Spleen (tissue), 11 donors: Measurements from ENCODE around the gene KCNH6. TPM values are rescaled to one million over a fixed set of nuclear protein-coding genes. Genes with fewer than 3 reads are reported as not detected.
A peak's percentile ranks its signal among the peaks of the same experiment; 100 is the strongest.

ENCODE experiments used
- DNase-seq: peaks from one replicate; pipeline ENCODE4 v3.0.0-alpha.2; 2020
- H3K27ac ChIP-seq, 8 donors: fragments of 200-600 bp; sonication (generic) in 7 of 8; 1 replicate in 4 of 8; 2 replicates in 4 of 8; pipeline versions ENCODE4 v1.5.0 to v1.8.0; 2016 to 2021; ENCODE audit warnings: inconsistent platforms in 4 of 8, mild to moderate bottlenecking in 4 of 8, moderate library complexity in 1 of 8
- H3K27me3 ChIP-seq, 7 donors: fragments of 200-600 bp; sonication (generic) in 6 of 7; replicated peaks in 1 of 7; 1 replicate in 4 of 7; 2 replicates in 3 of 7; pipeline versions ENCODE4 v1.5.0 to v1.8.0; 2016 to 2021; ENCODE audit warnings: inconsistent platforms in 3 of 7, mild to moderate bottlenecking in 1 of 7
- H3K36me3 ChIP-seq, 6 donors: fragments of 200-600 bp; sonication (generic) in 5 of 6; 1 replicate in 4 of 6; 2 replicates in 2 of 6; pipeline versions ENCODE4 v1.5.0 to v1.8.0; 2016 to 2021; ENCODE audit warnings: inconsistent platforms in 2 of 6
- H3K4me1 ChIP-seq, 6 donors: fragments of 200-600 bp; sonication (generic) in 5 of 6; 1 replicate in 3 of 6; 2 replicates in 3 of 6; pipeline versions ENCODE4 v1.5.0 to v1.8.0; 2016 to 2021; ENCODE audit warnings: inconsistent platforms in 3 of 6
- H3K4me3 ChIP-seq, 8 donors: fragments of 200-600 bp; sonication (generic) in 7 of 8; 1 replicate in 4 of 8; 2 replicates in 4 of 8; pipeline versions ENCODE4 v1.5.0 to v1.8.0; 2016 to 2021; ENCODE audit warnings: inconsistent platforms in 4 of 8, mild to moderate bottlenecking in 4 of 8, moderate library complexity in 2 of 8
- H3K9me3 ChIP-seq, 8 donors: fragments of 200-600 bp; sonication (generic) in 7 of 8; 1 replicate in 4 of 8; 2 replicates in 4 of 8; pipeline versions ENCODE4 v1.5.0 to v1.8.0; 2016 to 2021; ENCODE audit warnings: inconsistent platforms in 4 of 8
- POLR2A ChIP-seq, 3 donors: fragments of 450-650 bp; IDR thresholded peaks; one replicate each; pipeline ENCODE4 v1.5.1; 2017; ENCODE audit warnings: antibody characterized with exemption in 3 of 3, mild to moderate bottlenecking in 1 of 3
- POLR2AphosphoS5 ChIP-seq, 3 donors: sonication (generic); formaldehyde crosslinking; IDR thresholded peaks; one replicate each; pipeline ENCODE4 v1.5.1; 2017; ENCODE audit warnings: antibody characterized with exemption in 3 of 3
- WGBS, 5 donors: extraction: QIAGEN DNeasy Blood & Tissue Kit in 3 of 5; methylation state at CpG; one replicate each; pipeline versions ENCODE4 v1.1.5 to v1.1.7; 2013 to 2018; 5-methylcytosine and 5-hydroxymethylcytosine counted together
- intact Hi-C: fragments of 100-400 bp; cut with DNase I; formaldehyde crosslinking; loops from one replicate; pipeline ENCODE4 v1.15.0; 2023; ENCODE audit warnings: low total_unique reads
- polyA plus RNA-seq, 3 donors: library from polyadenylated mRNA; stranded (reverse); fragments of 200-250 nt; gene quantifications; one replicate each; pipeline ENCODE4 v1.2.1, GENCODE V29; 2013
- total RNA-seq, 7 donors: library from RNA; depleted of rRNA in 3 of 7; stranded (reverse); fragments of >200 nt in 3 of 7; fragmentation: NEBNext Ultra II Directional in 4 of 7; extraction: Animal tissue kit (Norgen Biotek cat#: 25700) in 4 of 7; gene quantifications; one replicate each; pipeline versions ENCODE4 v1.1.0 to v1.2.1, GENCODE V29; 2016 to 2021
- TF ChIP-seq, protein P1 (sequence below), 11 experiments: fragments of 200-600 bp in 7 of 11; fragments of 450-650 bp in 4 of 11; sonication (generic) in 4 of 11; IDR thresholded peaks in 8 of 11; conservative IDR thresholded peaks in 3 of 11; 1 replicate in 7 of 11; 2 replicates in 4 of 11; pipeline versions ENCODE4 v1.4.0 to v1.8.0; 2016 to 2021; ENCODE audit warnings: antibody characterized with exemption in 11 of 11, inconsistent platforms in 4 of 11, mild to moderate bottlenecking in 1 of 11
- donor health status: healthy with polysubstance abuse.
- donor health status: DM: no; HTN: no; CAD: no; lungs with moderate emphysema.
- donor health status: DM: no; HTN: no; CAD: no.
- donor health status: Bipolar disorder and iron deficiency.
- donor health status: healthy.
- donor health status: DM: no; HTN: no; CAD: no.
- donor health status: DM: yes; HTN: yes; CAD: no.

The KCNH6 gene
- total and polyA plus RNA-seq, 10 donors: not detected

DNA sequence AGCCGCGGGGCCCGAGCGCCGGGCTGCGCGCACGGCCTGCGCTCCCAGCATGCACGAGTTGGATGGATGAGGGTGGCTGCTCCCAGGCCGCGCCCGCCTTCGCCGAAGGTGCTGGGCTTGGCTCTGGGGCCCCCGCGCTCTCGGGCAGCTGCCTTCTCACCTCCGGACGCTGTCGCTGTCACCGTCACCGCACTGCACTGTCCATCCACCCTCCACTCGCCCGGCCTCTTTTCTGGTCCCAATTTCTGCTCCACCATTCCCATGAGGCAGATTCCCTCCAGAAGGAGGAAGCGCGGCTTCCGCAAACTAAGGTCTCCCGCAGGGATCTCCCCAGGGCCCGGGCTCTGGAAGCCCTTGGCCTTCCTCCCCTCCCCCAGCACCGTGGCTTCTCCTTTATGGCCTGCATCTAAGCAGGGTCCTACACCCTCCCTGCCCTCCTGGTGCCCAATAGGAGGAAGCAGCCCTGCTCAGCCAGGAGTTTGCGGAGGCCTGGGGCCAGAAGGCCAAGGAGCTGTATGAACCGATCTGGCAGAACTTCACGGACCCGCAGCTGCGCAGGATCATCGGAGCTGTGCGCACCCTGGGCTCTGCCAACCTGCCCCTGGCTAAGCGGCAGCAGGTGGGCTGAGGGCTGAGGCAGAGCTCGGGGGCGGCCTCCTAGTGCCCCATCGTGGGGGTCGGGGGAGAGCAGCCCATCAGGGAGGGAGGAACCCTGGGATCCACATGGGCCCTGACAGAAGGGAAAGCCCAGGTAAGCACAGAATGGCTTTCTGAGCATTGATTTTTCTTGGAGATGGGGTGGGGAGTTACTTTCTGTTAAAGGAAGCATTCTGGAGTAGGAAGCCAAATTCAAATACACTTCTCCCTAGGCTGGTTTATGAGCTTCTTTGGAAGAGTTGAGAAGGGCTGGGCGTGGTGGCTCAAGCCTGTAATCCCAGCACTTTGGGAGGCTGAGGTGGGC, 45.4 kb upstream of the KCNH6 start:
- H3K4me3 ChIP-seq: peak overlapping the region; percentile 9 to 78 (median 56)
- H3K4me1 ChIP-seq: peaks cover 10 to 57% (median 37%) of the 10 kb centered on the region in 6 donors
- WGBS, 5 donors: 12 to 27% (median 15%) methylated on average over 21 to 44 of the region's 44 CpGs
- no peaks in the 10 kb centered on the region for H3K9me3 ChIP-seq
- H3K36me3 ChIP-seq: no peaks in the 10 kb centered on the region
- no peak for DNase-seq
- peaks cover 0 to 83% (median 29%) of the 10 kb centered on the region in 7 donors for H3K27me3 ChIP-seq
- H3K27ac ChIP-seq: peak overlapping the region in 1 of 8 donors; percentile 17
- intact Hi-C loops: loop anchor here (5.0 kb wide), 1 partner anchor 55 kb away; no protein-coding TSS in a partner anchor
- TF ChIP-seq POLR2A (IDR thresholded peaks at IDR 0.05) (no peak), POLR2AphosphoS5 (IDR thresholded peaks at IDR 0.05) (no peak)
- TF ChIP-seq, protein P1, sequence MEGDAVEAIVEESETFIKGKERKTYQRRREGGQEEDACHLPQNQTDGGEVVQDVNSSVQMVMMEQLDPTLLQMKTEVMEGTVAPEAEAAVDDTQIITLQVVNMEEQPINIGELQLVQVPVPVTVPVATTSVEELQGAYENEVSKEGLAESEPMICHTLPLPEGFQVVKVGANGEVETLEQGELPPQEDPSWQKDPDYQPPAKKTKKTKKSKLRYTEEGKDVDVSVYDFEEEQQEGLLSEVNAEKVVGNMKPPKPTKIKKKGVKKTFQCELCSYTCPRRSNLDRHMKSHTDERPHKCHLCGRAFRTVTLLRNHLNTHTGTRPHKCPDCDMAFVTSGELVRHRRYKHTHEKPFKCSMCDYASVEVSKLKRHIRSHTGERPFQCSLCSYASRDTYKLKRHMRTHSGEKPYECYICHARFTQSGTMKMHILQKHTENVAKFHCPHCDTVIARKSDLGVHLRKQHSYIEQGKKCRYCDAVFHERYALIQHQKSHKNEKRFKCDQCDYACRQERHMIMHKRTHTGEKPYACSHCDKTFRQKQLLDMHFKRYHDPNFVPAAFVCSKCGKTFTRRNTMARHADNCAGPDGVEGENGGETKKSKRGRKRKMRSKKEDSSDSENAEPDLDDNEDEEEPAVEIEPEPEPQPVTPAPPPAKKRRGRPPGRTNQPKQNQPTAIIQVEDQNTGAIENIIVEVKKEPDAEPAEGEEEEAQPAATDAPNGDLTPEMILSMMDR (IDR thresholded peaks at IDR 0.05 in 8 of 11, conservative IDR thresholded peaks at IDR 0.05 in 3 of 11): no peak

DNA sequence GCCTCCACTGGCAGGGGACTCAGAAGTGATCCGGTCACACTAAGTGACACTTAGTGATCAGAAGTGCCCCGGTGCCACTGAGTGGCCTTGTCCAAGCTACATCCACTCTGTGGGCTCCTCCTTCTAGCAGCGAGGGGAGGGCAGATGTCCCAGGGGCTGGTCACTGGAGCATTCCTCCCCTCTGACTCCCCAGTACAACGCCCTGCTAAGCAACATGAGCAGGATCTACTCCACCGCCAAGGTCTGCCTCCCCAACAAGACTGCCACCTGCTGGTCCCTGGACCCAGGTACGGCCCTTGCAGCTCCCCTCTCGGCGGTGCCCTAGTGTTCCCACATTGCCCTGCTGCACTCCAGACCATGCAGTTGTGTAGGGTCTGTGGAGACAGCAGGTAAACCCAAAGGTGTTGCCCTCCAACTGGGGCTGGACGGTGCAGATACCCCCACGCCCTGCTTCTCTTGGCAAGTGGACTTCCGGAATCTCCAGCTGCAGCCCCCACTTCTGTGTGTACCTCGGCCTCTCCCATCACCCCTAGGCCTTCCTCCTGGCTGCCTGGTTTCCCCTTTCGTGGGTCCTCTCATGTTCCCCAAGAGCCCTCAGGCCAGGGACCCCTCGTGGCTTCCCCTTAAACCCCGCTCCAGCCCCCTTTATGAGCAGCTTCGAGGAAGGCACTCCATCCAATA, 44.2 kb upstream of the KCNH6 start:
- Histone ChIP-seq H3K9me3 (no peaks in the 10 kb centered on the region), H3K36me3 (no peaks in the 10 kb centered on the region), H3K4me3 (no peak overlapping the region), H3K27me3 (peaks cover 0 to 85% (median 29%) of the 10 kb centered on the region in 7 donors), H3K4me1 (peaks cover 10 to 55% (median 37%) of the 10 kb centered on the region in 6 donors), H3K27ac (no peak overlapping the region)
- intact Hi-C loops: loop anchor here (5.0 kb wide), 1 partner anchor 57 kb away; no protein-coding TSS in a partner anchor
- peak; percentile 92 for DNase-seq
- peak in 1 of 3 donors; percentile 23 for TF ChIP-seq POLR2AphosphoS5 (IDR thresholded peaks at IDR 0.05)
- TF ChIP-seq, protein P1 (IDR thresholded peaks at IDR 0.05 in 8 of 11, conservative IDR thresholded peaks at IDR 0.05 in 3 of 11): peak; percentile 53 to 89 (median 76)
- no peak for TF ChIP-seq POLR2A (IDR thresholded peaks at IDR 0.05)
- WGBS, 5 donors: 34 to 44% (median 38%) methylated on average over 15 to 16 of the region's 16 CpGs

DNA sequence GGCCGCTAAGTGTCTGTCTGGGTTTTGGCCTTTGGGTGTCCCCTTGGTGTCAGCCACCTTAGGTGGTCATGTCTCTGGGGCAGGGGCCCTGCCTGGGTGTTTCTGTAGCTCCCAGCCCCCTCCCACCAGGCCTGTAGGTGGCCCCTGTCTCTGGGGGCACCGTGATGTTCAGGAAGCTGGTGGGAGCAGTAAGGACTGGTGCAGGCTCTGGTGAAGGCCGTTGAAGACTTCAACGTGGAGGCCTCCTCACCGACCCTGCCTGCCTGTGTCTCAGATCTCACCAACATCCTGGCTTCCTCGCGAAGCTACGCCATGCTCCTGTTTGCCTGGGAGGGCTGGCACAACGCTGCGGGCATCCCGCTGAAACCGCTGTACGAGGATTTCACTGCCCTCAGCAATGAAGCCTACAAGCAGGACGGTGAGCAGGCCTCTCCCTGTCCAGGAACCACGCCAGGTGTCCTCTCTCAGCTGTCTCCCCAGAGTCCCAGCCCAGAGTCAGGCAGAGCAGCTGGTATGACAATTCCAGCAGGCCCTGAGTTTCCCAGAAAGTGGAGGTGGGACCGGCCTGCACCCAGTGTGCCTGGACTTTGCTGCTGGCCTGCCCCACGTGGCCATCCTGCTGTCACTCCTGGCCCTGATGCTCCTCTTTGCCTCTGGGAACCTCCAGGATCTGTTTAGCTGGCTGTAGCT, 43.5 kb upstream of the KCNH6 start:
- TF ChIP-seq, protein P1 (IDR thresholded peaks at IDR 0.05 in 8 of 11, conservative IDR thresholded peaks at IDR 0.05 in 3 of 11): no peak
- TF ChIP-seq POLR2AphosphoS5 (IDR thresholded peaks at IDR 0.05): no peak
- TF ChIP-seq POLR2A (IDR thresholded peaks at IDR 0.05): no peak
- peaks cover 0 to 83% (median 29%) of the 10 kb centered on the region in 7 donors for H3K27me3 ChIP-seq
- intact Hi-C loops: loop anchor here (5.0 kb wide), 1 partner anchor 57 kb away; no protein-coding TSS in a partner anchor
- 76 to 89% (median 83%) methylated on average over 8 to 17 of the region's 17 CpGs for WGBS, 5 donors
- no peaks in the 10 kb centered on the region for H3K36me3 ChIP-seq
- no peak overlapping the region for H3K4me3 ChIP-seq
- peaks cover 10 to 48% (median 37%) of the 10 kb centered on the region in 6 donors for H3K4me1 ChIP-seq
- H3K9me3 ChIP-seq: no peaks in the 10 kb centered on the region
- DNase-seq: peak; percentile 51
- no peak overlapping the region for H3K27ac ChIP-seq
